Measurements from ENCODE around the gene GPR4. TPM values are rescaled to one million over a fixed set of nuclear protein-coding genes. Genes with fewer than 3 reads are reported as not detected.

Gene GPR4
- total RNA-seq = not detected in 2 replicates
- long read RNA-seq = 0 reads

- peaks cover 72% of the 10 kb centered on the region for H3K27me3 Mint-ChIP-seq (ENCODE audit: low read depth)
These were observed at the start of gene GPR4 for GRCh38 chr19:45601524-45602374. TSS of gene GPR4 (minus strand) at chr19:45602212. CDS start at chr19:45591866, 10,346 bp downstream.

GRCh38 chr19:45650722-45651121 lies 48.7 kb upstream of the GPR4 start:
- H3K4me3 Mint-ChIP-seq = no peak overlapping the region
- H3K36me3 Mint-ChIP-seq (ENCODE audit: low read depth) = no peaks in the 10 kb centered on the region
- no peak for DNase-seq (ENCODE audit: low read depth, low spot score)
- H3K9me3 Mint-ChIP-seq = no peaks in the 10 kb centered on the region
- H3K4me1 Mint-ChIP-seq = peaks cover 7% of the 10 kb centered on the region
- no peak for TF ChIP-seq CTCF (conservative IDR thresholded peaks at IDR 0.05)
- H3K27me3 Mint-ChIP-seq (ENCODE audit: low read depth) = no peaks in the 10 kb centered on the region
- H3K27ac Mint-ChIP-seq (ENCODE audit: unreplicated experiment) = no peak overlapping the region

More at GRCh38 chr19:45601524-45602374, at the start of gene GPR4:
- H3K4me3 Mint-ChIP-seq = no peak within 1 kb of the TSS
- DNase-seq (ENCODE audit: low read depth, low spot score) = no peak
- H3K4me1 Mint-ChIP-seq = peaks cover 33% of the 10 kb centered on the region
- H3K36me3 Mint-ChIP-seq (ENCODE audit: low read depth) = no peaks in the 10 kb centered on the region
- no peak for TF ChIP-seq CTCF (conservative IDR thresholded peaks at IDR 0.05)
- H3K27ac Mint-ChIP-seq (ENCODE audit: unreplicated experiment) = no peak within 1 kb of the TSS
- H3K9me3 Mint-ChIP-seq = no peaks in the 10 kb centered on the region

- TF ChIP-seq CTCF (conservative IDR thresholded peaks at IDR 0.05) = no peak
- no peak overlapping the region for H3K27ac Mint-ChIP-seq (ENCODE audit: unreplicated experiment)
- H3K4me1 Mint-ChIP-seq = peaks cover 33% of the 10 kb centered on the region
- H3K36me3 Mint-ChIP-seq (ENCODE audit: low read depth) = no peaks in the 10 kb centered on the region
- no peak for DNase-seq (ENCODE audit: low read depth, low spot score)
- peaks cover 21% of the 10 kb centered on the region for H3K27me3 Mint-ChIP-seq (ENCODE audit: low read depth)
- H3K4me3 Mint-ChIP-seq = peak overlapping the region; percentile 91
- H3K9me3 Mint-ChIP-seq = no peaks in the 10 kb centered on the region
These were observed 44.3 kb upstream of the GPR4 start for GRCh38 chr19:45646345-45646698.

GRCh38 chr19:45645631-45646344 lies 43.8 kb upstream of the GPR4 start:
- Mint-ChIP-seq H3K4me1 (peaks cover 38% of the 10 kb centered on the region), H3K27me3 (ENCODE audit: low read depth) (peaks cover 21% of the 10 kb centered on the region), H3K36me3 (ENCODE audit: low read depth) (no peaks in the 10 kb centered on the region), H3K4me3 (peak overlapping the region; percentile 91), H3K9me3 (no peaks in the 10 kb centered on the region), H3K27ac (ENCODE audit: unreplicated experiment) (no peak overlapping the region)
- no peak for TF ChIP-seq CTCF (conservative IDR thresholded peaks at IDR 0.05)
- DNase-seq (ENCODE audit: low read depth, low spot score) = peak; percentile 72

- H3K27me3 Mint-ChIP-seq (ENCODE audit: low read depth) = peaks cover 21% of the 10 kb centered on the region
- no peak for TF ChIP-seq CTCF (conservative IDR thresholded peaks at IDR 0.05)
- peaks cover 40% of the 10 kb centered on the region for H3K4me1 Mint-ChIP-seq
- no peaks in the 10 kb centered on the region for H3K9me3 Mint-ChIP-seq
- no peaks in the 10 kb centered on the region for H3K36me3 Mint-ChIP-seq (ENCODE audit: low read depth)
- H3K4me3 Mint-ChIP-seq = peak overlapping the region; percentile 91
- DNase-seq (ENCODE audit: low read depth, low spot score) = no peak
- no peak overlapping the region for H3K27ac Mint-ChIP-seq (ENCODE audit: unreplicated experiment)
These were observed 43.1 kb upstream of the GPR4 start for GRCh38 chr19:45645068-45645630.
